T follicular helper cell (primary cell): ENCODE measurements around the gene BRAF.
A peak's percentile ranks its signal among the peaks of the same experiment; 100 is the strongest.
"Not testable (repeated sequence)": the region's sequence is repeated elsewhere in the genome, so short reads cannot be mapped to it uniquely, and the experiment has no call there.

Experiments used
- DNase-seq: peaks from one replicate; pipeline ENCODE4 v3.0.0-alpha.2; 2020; ENCODE audit warnings: low read depth

BRAF gene

DNA sequence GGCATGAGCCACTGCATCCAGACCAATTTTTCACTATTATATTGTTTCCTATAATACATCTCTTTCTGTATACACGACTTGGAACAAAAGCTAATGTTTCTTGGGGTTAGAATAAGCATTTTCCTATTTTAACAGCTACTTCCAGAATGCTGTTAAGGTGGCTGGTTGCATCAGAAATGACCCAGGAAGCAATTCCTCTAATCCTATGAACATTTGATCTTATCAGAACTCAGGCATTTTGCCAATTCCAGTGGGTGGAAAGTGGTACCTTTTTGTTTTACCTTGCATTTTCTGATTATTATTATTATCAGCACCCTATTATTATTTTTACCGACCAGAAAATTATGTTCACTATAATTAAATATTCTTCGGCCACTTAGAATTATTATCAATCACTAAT lies 154.9 kb downstream of the BRAF start:
- DNase-seq = no peak

DNA sequence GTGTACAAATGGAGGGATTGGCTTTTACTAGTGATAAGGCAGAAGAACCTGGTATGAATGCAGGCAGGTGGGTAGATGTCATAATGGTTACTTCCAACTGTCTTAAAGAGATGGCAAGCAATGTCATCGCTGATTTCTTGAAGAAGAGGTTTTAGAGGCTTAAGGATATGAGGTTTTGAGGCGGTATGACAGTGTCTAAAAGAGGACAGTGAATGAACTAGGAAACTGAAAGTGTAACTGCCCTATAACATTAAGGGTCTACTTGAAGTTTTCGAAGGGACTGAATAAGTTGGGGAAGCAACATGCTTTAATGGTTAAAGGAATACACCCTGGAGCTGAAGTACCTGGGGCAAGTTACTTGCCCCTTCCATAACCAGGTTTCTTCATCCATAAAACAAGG lies 157.3 kb downstream of the BRAF start:
- no peak for DNase-seq

DNA sequence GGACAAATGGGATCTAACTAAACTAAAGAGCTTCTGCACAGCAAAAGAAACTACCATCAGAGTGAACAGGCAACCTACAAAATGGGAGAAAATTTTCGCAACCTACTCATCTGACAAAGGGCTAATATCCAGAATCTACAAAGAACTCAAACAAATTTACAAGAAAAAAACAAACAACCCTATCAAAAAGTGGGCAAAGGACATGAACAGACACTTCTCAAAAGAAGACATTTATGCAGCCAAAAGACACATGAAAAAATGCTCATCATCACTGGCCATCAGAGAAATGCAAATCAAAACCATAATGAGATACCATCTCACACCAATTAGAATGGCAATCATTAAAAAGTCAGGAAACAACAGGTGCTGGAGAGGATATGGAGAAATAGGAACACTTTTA lies 159.3 kb downstream of the BRAF start:
- not testable (repeated sequence) for DNase-seq

DNA sequence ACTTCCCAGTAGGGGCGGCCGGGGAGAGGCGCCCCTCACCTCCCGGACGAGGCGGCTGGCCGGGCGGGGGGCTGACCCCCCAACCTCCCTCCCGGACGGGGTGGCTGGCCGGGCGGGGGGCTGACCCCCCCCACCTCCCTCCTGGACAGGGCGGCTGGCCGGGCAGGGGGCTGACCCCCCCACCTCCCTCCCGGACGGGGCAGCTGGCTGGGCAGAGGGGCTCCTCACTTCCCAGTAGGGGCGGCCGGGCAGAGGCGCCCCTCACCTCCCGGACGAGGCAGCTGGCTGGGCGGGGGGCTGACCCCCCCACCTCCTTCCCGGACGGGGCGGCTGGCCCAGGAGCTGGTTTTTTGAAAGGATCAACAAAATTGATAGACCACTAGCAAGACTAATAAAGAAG lies 161.6 kb downstream of the BRAF start:
- DNase-seq = not testable (repeated sequence)

DNA sequence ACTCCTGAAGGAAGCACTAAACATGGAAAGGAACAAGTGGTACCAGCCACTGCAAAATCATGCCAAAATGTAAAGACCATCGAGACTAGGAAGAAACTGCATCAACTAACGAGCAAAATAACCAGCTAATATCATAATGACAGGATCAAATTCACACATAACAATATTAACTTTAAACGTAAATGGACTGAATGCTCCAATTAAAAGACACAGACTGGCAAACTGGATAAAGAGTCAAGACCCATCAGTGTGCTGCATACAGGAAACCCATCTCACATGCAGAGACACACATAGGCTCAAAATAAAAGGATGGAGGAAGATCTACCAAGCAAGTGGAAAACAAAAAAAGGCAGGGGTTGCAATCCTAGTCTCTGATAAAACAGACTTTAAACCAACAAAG lies 163.4 kb downstream of the BRAF start:
- not testable (repeated sequence) for DNase-seq

DNA sequence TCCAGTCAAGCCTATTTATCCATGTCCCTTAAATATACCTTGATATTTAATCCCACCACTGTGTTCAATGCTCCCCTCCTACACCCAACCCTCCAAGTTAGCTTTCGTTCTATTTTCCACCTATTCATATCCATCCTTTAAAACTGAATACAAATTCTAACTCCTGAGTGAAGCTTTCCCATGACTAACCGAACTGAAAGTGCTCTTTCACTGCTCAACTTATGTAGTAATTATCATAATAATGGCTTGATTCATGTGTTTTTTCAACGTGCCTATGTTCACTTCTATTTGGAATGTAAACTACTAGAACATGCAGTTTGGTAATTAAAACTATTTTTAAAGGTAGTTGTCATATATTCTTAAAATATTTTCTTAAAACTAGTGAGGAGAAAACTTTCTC lies 170.2 kb downstream of the BRAF start:
- DNase-seq = no peak

DNA sequence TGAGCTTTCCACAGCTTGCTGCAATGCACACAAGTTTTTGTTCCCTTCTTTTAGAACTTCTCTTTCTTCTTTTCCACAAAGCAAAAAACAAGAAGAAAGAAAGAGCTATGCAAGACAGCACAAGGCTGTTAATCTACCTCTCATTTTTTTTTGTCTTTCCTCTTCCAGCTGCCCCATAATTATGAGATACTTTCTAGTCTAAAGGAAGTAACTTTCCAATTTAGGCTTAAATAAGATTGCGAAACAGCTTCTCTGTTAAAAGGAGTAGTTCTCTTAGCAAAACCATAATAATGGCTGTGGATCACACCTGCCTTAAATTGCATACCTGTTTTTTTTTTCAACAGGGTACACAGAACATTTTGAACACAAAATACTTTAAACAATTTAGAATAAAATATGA lies 172.2 kb downstream of the BRAF start:
- no peak for DNase-seq

DNA sequence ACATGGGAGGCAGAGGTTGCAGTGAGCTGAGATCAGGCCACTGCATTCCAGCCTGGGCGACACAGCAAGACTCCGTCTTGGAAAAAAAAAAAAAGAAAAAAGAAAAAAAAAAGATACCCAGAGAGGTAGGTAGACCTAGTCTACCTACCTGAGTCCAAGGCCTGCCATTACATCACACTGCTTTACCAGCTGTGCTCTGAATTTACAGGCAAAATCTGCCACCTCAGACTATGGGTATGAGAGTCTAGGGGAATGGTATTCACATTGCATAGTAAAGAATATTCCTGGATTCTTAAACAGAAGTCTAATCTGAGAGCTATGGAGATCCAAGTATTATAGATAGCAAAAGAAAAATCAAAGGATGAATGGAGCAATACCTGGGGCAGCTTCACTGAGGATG lies 178.0 kb downstream of the BRAF start:
- no peak for DNase-seq

DNA sequence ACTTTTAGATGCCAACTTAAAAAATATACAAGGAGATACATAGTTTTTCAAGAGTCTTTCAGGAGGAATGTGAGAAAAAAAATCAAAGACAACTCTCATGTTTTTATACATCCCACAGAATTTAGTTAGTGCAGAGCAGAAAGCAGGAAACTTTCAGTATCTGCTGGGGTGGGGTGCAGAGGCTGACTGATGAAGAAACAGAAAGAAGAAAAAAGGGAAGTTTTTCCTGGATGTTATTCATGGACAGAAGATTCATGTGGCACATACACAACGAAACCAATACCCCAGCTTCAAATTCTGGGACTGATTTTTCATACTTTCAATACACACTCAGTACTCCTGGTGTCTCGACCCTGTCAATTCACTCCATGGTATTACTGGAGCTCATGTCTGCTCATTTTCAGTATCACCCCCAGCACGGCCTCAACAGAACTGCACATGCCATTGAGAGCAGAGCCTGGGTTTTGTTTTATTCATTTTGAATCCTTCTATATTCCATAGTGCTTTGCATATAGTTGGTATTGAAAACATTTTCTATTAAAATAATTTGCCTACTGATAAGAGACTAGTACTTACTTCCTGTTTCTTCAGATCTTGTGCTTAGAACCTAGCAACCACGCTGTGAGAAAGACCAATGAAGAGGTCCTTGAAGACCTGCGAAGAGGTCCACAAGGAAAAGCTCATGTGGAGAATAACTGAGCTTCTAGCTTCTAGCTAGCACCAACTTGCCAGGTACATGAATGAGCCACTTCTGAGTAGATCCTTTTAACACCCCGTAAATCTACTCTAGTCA lies 179.3 kb downstream of the BRAF start:
- DNase-seq = no peak

DNA sequence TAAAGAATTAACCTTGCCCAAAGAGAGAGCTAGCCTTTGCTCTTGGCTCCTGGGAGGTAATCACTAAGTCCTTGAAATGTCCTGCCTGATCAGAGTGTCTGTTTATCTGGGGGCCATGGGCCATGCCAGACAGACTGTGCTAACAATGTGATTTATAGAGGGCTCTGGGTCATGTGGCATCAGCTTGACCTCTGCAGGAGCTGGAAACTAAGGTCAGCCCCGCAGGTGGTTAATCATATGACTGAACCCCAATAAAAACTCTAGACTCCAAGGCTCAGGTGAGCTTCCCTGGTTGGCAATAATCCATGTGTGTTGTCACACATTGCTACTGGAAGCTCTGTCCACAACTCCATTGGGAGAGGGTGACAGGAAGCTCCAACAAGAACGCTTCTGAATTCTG lies 180.7 kb downstream of the BRAF start:
- DNase-seq = no peak

DNA sequence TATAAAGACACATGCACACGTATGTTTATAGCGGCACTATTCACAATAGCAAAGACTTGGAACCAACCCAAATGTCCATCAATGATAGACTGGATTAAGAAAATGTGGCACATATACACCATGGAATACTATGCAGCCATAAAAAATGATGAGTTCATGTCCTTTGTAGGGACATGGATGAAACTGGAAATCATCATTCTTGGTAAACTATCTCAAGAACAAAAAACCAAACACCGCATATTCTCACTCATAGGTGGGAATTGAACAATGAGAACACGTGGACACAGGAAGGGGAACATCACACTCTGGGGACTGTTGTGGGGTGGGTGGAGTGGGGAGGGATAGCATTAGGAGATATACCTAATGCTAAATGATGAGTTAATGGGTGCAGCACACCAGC lies 181.5 kb downstream of the BRAF start:
- DNase-seq = not testable (repeated sequence)

DNA sequence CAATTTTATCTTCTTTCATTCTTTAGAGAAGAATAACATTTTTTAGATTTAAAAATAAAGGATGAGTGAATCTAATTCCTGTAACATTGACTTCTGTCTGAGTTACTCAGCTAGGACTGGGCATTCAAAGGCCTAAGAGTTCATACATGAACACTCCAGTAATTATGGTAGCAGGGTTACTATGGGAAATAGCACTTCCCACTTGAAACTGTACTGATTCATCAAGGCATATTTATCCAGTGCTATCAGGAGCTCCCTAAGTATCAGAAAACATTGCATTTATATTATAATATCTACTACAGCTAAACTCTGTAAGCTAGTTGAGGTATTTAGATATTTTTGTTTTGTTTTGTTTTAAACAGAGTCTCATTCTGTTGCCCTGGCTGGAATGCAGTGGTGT lies 186.4 kb downstream of the BRAF start:
- no peak for DNase-seq

DNA sequence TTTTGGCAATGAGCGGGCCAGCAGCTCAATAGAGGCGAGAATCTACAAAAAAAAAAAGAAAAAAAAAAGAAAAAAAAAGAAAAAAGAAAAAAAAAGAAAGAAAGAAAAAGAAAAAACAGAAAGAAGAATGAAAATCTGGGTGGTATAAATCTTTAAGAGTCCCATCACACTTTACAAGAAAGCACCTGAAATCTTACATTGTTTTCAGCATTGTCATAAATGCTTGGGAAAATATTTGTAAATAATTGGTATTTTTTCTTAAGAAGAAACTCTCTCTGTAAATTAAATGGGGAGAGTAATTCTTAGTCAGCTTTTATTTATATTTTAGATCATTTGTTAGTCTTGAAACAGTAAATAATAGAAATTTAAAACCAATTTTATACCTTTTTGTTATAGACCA lies 190.0 kb downstream of the BRAF start:
- DNase-seq = no peak

DNA sequence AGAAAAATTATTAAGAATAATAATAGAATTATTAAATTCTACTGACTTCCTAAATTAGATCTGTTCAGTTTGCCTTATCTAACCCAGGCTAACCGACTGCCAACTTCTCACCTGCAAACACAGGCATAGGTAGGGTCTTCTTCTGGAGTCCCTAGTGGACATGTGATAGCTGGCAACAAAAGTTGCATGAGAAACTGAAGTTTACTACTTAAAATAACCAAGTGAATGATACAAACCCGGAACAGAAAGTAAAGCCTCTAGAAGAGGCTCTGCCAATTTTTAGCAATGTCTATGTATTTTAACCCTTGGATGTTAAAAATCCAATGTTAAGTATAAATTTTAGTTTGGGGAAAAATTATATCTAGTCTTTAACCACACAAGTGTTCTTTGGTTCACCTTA lies 190.6 kb downstream of the BRAF start:
- DNase-seq = no peak

DNA sequence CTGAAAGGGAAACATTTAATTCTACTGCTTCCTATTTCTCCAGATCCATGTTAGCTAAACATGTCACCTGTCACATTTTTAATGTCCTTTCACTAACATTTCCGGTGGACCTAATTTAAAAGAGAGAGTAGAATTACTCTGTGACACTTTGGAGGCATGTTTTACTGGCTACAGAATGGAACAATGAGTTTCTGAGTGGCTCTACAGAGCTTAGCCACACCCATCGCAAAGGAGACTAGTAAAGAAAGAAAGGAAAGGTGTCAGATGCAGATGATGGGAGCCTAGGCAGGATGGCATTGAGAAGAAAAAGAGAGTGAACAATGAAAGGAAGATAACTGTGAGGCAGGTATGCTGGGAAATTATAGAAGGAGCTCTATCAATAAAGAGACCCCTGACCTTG lies 192.3 kb downstream of the BRAF start:
- DNase-seq = no peak

DNA sequence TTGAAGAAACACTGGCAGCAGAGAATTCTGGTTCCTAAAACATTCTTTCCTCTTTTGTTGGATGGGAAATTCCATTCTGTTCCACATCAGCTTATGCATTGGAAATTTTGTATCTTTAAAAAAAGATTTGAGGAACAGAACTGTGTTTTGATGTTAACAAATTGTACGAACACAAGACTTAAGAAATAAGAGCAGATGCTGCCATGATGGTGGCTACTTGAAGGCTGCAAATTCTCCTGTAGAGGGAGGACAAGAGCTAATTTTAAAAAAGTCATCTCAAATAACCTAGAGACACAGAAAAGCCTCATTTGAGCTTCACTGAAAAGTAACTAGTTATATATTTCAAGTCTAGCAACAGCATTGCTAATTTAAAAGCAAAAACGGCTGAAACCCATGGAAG lies 198.4 kb downstream of the BRAF start:
- DNase-seq = no peak

DNA sequence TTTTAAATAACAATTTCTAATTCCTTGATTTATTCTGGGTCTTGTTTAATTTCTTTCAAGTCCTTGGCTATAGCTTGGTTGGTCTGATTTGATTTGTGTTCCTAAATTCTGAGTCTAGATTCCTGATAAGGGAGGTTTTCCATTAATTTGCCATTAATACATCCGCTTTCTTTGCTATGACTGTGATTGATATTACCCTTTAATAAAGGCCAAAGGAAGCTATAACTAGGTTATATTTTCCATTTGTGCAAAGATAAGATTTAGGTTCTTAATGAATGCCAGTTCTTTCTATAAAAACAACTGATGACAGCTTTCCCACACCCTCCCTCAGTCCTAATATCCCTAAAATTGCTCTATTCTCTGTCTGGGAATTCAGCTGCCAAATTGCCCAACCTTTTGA lies 200.0 kb downstream of the BRAF start:
- no peak for DNase-seq

DNA sequence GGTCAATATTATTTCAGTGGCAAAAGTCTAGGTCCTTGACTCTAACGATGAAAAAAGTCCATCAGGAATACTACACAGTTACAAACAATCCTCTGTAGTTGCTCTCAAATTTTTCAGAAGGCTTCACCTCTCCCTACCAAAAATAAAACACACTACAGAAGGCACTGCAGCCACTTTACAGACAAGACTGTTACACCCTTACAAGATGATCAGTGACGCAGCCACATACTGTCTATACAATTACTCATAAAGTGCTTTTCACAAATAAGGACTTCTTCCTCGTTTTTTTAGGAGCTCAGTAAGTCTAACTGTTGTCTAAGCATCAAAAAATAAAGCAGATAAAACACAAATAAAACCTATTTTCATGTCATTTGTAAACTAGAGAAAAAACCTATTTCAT lies 201.2 kb downstream of the BRAF start:
- no peak for DNase-seq

DNA sequence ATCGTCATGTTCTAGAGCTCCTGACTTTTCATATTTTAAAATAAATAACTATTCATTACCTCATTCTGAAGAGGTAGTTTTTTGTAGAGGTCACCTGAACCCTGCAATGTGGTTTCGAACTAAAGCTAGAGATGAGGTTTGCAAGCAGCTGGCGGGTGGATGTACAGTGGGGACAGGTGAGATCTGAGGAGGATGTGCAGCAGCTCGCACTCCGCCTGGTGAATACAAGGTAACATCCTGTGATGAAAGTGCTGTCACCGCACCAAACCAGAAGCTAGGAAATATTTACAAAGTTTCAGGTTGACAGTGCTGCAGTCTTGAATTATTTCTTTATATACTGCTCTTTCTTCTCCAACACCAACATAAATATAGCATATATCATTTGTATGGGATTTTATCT lies 201.7 kb downstream of the BRAF start:
- DNase-seq = peak; percentile 29

DNA sequence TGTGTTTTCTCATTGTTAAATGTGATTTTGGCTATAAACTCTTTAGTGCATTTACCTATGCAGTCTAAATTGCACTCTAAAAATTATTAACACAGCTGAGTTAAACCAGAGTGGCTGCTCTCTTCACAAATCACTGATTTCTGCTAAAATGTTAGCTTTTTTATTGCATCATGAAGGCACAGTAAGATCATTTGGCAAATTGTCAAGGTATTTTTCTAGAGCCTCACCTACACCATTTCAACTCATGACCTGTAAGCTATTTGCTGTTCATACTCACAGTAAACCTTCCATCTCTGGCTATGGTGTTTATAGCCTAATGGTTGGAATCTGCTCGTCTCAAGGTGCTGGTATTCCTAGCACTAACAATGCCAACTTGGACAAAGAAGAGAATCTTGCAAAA lies 202.5 kb downstream of the BRAF start:
- DNase-seq = no peak

DNA sequence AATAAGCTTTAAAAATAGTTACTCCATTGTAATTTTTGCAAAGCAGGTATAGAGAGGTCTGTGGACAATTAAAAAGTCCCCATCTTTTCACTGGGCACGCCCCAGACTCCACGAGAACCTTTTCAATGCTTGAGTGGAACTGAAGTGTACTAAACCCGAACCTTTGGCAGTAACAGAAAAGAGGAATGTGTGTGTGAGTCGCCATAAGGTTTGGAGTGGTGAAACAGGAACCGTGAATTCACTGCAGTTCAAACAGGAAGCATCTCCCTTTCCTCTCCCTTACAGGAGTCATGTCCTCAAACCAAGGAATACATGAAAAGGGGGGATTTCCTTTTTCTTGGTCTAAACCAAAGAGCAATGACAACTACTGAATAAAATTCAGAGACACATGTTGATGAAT lies 205.0 kb downstream of the BRAF start:
- DNase-seq = no peak

DNA sequence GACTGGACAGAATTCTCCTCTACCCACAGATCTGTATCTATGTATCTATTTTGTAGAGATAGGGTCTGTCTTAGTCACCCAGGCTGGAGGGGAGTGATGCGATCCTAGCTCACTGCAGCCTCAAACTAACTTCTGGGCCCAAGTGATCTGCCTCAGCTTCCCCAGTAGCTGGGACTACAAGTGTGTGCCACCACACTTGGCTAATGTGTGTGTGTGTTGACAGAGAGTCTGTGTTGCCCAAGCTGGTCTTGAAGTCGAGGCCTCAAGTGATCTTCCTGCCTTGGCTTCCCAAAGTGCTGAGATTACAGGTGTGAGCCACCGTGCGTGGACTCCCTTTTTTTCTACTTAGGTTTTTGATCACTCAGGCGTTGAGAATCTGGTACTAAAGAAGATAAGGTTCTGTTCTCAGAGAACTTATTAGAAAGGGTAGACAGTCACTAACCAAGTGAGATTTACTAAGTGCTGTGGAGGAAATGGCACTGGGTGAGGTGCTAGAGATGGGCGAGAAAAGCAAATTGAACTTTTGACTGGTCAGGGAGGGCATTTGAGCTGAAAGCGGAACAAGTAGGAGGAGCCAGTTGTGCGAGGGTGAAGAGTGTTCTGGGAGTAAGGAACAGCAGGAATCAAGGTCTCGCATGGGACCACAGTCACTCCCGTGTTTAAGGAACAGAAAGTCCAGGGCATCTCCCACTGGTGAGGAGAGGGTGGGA lies 210.2 kb downstream of the BRAF start:
- no peak for DNase-seq

DNA sequence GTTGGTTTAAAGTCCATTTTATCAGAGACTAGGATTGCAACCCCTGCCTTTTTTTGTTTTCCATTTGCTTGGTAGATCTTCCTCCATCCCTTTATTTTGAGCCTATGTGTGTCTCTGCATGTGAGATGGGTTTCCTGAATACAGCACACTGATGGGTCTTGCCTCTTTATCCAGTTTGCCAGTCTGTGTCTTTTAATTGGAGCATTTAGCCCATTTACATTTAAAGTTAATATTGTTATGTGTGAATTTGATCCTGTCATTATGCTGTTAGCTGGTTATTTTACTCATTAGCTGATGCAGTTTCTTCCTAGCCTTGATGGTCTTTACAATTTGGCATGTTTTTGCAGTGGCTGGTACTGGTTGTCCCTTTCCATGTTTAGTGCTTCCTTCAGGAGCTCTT lies 212.3 kb downstream of the BRAF start:
- DNase-seq = not testable (repeated sequence)

DNA sequence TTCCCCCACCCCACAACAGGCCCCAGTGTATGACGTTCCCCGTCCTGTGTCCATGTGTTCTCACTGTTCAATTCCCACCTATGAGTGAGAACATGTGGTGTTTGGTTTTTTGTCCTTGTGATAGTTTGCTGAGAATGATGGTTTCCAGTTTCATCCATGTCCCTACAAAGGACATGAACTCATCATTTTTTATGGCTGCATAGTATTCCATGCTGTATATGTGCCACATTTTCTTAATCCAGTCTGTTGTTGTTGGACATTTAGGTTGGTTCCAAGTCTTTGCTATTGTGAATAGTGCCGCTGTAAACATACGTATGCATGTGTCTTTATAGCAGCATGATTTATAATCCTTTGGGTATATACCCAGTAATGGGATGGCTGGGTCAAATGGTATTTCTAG lies 216.0 kb downstream of the BRAF start:
- DNase-seq = not testable (repeated sequence)
